HG03280 (cell line): Measurements from ENCODE around the gene TOR4A.

Experiments
- ATAC-seq: cut with Tn5 transposase; IDR thresholded peaks from one replicate; pipeline ENCODE4 v1.9.1; 2021; ENCODE audit warnings: mild to moderate bottlenecking, moderate library complexity; ENCODE audit not compliant: unreplicated experiment

TOR4A gene

GRCh38 chr9:137269231-137269772, 8.2 kb upstream of the TOR4A start:
- no peak for ATAC-seq

GRCh38 chr9:137270929-137271695, 6.4 kb upstream of the TOR4A start:
- ATAC-seq: no peak

GRCh38 chr9:137271696-137272076, 5.8 kb upstream of the TOR4A start:
- no peak for ATAC-seq

- no peak for ATAC-seq
These were observed 5.1 kb upstream of the TOR4A start for GRCh38 chr9:137272241-137273094.

- no peak for ATAC-seq
These were observed 4.4 kb upstream of the TOR4A start for GRCh38 chr9:137273095-137273490.

GRCh38 chr9:137273611-137274320, 3.8 kb upstream of the TOR4A start:
- no peak for ATAC-seq

GRCh38 chr9:137275203-137275587, 2.3 kb upstream of the TOR4A start:
- ATAC-seq: no peak

- no peak for ATAC-seq
These were observed 1.7 kb upstream of the TOR4A start for GRCh38 chr9:137275588-137276472.

GRCh38 chr9:137276473-137277328, 825 bp upstream of the TOR4A start:
- ATAC-seq: no peak

GRCh38 chr9:137278061-137278701, 655 bp downstream of the TOR4A start:
- ATAC-seq: no peak

- no peak for ATAC-seq
These were observed 1.5 kb downstream of the TOR4A start for GRCh38 chr9:137278721-137279711.

- ATAC-seq: no peak
These were observed 2.4 kb downstream of the TOR4A start for GRCh38 chr9:137279741-137280473.

GRCh38 chr9:137280474-137281344, 3.2 kb downstream of the TOR4A start:
- no peak for ATAC-seq

GRCh38 chr9:137281345-137282116, 4.0 kb downstream of the TOR4A start:
- ATAC-seq: no peak

- ATAC-seq: no peak
These were observed 9.5 kb downstream of the TOR4A start for GRCh38 chr9:137286975-137287383.
